Activated T-cell treated with anti-CD3 and anti-CD28 coated beads for 48 hours (primary cell): ENCODE measurements around the gene SPOUT1.
A peak's percentile ranks its signal among the peaks of the same experiment; 100 is the strongest.

Source experiments
- DNase-seq: peaks from one replicate; pipeline ENCODE4 v3.0.0-alpha.2; 2020; ENCODE audit warnings: low read depth

Gene SPOUT1

DNA sequence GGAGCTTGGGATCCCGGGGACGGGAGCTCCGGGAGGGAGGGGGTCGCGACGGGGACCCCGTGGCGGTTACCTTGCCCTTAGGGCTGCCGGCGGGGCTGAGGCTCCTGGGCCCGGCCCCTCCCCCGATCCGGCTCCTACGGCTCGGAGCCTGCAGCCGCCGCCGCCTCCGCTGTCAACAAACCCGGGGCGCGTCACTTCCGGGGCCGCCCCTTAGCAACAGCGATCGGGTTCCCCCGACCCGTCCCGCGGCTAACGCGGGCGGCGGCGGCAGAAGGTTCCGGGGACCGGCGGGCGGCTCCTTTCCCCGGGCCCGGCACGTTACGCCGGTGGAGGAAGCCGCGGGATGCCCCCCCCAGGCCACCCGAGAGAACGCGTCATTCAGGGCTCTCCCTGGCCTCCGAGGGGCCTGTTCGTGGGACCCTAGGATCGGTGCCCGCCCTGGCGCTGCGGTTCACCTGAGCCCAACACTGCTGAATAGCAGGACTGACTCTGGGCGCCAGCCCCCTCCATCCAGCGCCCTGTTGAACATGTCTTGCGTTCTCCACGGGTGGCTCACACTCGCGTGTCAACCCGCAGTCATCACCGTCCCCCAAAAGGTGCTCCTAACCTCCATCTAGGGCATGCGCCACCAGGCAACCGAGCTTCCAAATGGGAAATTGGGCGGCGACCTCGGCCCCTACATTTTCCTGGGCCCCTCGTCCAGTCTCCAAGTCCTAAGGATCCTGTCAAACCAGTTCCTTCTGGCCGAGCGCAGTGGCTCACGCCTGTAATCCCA is 57.7 kb downstream of the SPOUT1 start, which contains the start of gene ZER1:
Gene ZER1, minus strand, starts transcription at position 183 of the 775 bp plus-strand sequence. CDS start 16,362 bp downstream, outside the sequence.
- peak; percentile 92 for DNase-seq

DNA sequence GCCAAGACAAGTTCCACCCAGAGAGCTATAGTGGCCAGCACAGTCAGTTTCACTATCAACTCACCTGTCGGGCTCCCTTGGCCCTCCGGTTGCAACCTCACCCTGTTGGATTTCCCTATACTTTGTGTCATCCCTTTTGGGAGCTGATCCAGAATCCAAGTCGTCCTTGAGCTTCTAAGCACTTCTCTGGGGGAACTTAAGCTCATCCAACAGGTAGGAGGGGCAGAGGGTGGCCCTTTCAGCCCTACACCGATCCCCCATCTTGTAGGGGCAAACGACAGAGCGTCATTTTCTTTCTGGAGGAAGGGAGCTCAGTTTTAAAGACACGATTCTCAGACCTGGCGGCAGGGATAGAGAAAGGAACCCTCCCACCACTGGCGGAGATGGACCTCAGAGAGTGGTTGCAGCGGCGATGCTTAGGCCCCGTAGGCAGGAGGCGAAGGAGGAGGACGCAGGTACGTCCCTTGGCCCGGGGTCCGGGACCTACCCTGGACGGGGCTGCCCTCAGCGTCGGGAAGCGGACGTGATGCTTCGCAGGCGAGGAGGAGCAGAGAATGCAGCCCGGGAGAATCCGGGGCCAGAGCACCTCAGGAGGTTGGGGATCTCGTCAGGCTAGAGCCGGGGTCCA is 58.4 kb downstream of the SPOUT1 start:
- DNase-seq: no peak

DNA sequence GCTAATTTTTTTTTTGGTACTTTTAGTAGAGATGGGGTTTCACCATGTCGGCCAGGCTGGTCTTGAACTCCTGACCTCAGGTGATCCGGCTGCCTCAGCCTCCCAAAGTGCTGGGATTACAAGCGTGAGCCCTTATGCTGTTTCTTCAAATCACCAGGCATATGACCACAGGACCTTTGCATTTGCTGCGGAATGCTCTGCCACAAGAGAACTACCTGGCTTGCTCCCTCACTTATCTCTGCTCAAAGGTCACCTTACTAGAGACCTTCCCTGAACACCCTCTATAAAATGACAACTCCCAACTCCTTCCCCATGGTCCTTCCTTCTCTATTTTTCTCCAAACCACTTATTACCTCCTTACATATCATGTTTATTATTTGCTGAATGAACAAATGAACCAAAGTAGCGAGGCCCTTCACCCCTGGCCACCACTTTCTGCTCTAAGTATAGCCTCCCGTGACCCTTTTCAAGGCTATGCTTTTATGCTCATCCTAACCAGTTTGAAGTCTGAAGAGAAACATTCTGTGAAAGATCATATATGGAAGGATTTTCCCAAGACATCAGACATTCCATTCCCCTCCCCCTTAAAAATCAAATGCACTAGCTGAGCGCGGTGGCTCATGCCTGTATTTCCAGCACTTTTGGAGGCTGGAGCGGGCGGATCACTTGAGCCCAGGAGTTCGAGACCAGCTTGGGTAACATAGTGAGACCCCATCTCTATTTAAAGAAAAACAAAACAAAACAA is 59.1 kb downstream of the SPOUT1 start:
- no peak for DNase-seq
